MM.1S (cell line): ENCODE data around the gene TTC39C.

Experiments
- EZH2 ChIP-seq: fragments of 300-600 bp; sonication (generic); optimal IDR thresholded peaks from 2 replicates; pipeline ENCODE3; 2017; ENCODE audit warnings: low read depth, mild to moderate bottlenecking, antibody characterized with exemption, low read length, mixed read lengths
- TF ChIP-seq, protein P1 (sequence below): fragments of 300-600 bp; sonication (generic); IDR thresholded peaks from 2 replicates; pipeline ENCODE4 v1.5.1; 2016; ENCODE audit warnings: antibody characterized with exemption, low read length, mixed read lengths

DNA sequence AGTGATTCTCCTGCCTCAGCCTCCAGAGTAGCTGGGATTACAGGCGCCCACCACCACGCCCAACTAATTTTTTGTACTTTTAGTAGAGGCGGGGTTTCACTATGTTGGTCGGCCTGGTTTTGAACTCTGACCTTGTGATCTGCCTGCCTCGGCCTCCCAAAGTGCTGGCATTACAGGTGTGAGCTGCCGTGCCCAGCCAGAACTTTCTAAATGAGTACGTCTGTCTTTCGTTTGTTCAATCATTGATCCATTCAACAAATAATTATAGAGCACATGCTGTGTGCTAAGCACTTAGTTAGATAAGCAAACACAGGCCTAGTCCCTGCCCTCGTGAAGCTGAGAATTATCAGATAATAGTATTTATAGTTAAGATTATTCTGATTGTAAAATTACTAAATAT is 56.5 kb downstream of the TTC39C start:
- TF ChIP-seq, protein P1, sequence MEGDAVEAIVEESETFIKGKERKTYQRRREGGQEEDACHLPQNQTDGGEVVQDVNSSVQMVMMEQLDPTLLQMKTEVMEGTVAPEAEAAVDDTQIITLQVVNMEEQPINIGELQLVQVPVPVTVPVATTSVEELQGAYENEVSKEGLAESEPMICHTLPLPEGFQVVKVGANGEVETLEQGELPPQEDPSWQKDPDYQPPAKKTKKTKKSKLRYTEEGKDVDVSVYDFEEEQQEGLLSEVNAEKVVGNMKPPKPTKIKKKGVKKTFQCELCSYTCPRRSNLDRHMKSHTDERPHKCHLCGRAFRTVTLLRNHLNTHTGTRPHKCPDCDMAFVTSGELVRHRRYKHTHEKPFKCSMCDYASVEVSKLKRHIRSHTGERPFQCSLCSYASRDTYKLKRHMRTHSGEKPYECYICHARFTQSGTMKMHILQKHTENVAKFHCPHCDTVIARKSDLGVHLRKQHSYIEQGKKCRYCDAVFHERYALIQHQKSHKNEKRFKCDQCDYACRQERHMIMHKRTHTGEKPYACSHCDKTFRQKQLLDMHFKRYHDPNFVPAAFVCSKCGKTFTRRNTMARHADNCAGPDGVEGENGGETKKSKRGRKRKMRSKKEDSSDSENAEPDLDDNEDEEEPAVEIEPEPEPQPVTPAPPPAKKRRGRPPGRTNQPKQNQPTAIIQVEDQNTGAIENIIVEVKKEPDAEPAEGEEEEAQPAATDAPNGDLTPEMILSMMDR = no peak
- TF ChIP-seq EZH2 = no peak
